Thoracic aorta (tissue), 2 donors: Measurements from ENCODE around the gene XNDC1N. TPM values are rescaled to one million over a fixed set of nuclear protein-coding genes. Genes with fewer than 3 reads are reported as not detected.

Source experiments
- ATAC-seq: fragments of 150-250 bp; one replicate; pipeline ENCODE4 v1.8.0; 2017; ENCODE audit warnings: low read depth; ENCODE audit not compliant: insufficient number of reproducible peaks, low FRiP score
- DNase-seq: peaks from one replicate; pipeline ENCODE4 v3.0.0-alpha.2; 2020; ENCODE audit warnings: low spot score
- H3K27ac ChIP-seq, 2 donors: fragments of 200-600 bp; sonication (generic); 1 replicate in 1 of 2; 2 replicates in 1 of 2; pipeline ENCODE4 v1.5.1; 2016; ENCODE audit warnings: mild to moderate bottlenecking in 2 of 2, moderate library complexity in 2 of 2
- H3K27me3 ChIP-seq: fragments of 200-600 bp; sonication (generic); replicated peaks from 2 replicates; pipeline ENCODE4 v1.6.0; 2016; ENCODE audit warnings: mild to moderate bottlenecking; ENCODE audit not compliant: insufficient read depth
- H3K36me3 ChIP-seq: fragments of 200-600 bp; sonication (generic); one replicate; pipeline ENCODE4 v1.5.1; 2016
- H3K4me1 ChIP-seq, 2 donors: fragments of 200-600 bp; sonication (generic); 1 replicate in 1 of 2; 2 replicates in 1 of 2; pipeline versions ENCODE4 v1.5.1 to v1.6.0; 2016; ENCODE audit warnings: low read depth in 2 of 2, mild to moderate bottlenecking in 1 of 2; ENCODE audit not compliant: control insufficient read depth in 1 of 2
- H3K4me3 ChIP-seq: fragments of 200-600 bp; sonication (generic); 2 replicates; pipeline ENCODE4 v1.5.1; 2016; ENCODE audit warnings: mild to moderate bottlenecking
- H3K9me3 ChIP-seq: fragments of 200-600 bp; sonication (generic); 2 replicates; pipeline ENCODE4 v1.5.1; 2016
- CTCF ChIP-seq: fragments of 200-600 bp; sonication (generic); IDR thresholded peaks from one replicate; pipeline ENCODE4 v1.5.1; 2019; ENCODE audit warnings: antibody characterized with exemption
- total RNA-seq, 2 donors: library from RNA; depleted of rRNA; stranded (reverse); fragments of >200 nt; gene quantifications; one replicate each; pipeline versions ENCODE4 v1.1.0 to v1.2.3, GENCODE V29; 2016

XNDC1N gene, protein sequence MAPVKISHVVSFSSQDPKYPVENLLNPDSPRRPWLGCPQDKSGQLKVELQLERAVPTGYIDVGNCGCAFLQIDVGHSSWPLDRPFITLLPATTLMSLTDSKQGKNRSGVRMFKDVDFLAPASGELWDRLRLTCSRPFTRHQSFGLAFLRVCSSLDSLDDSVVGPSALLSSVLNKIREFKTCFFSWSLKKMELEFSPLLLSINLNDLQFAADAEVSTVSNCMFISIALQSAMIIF
- total RNA-seq = 1 to 10 TPM; 6.0 to 7.7 TPM

DNA sequence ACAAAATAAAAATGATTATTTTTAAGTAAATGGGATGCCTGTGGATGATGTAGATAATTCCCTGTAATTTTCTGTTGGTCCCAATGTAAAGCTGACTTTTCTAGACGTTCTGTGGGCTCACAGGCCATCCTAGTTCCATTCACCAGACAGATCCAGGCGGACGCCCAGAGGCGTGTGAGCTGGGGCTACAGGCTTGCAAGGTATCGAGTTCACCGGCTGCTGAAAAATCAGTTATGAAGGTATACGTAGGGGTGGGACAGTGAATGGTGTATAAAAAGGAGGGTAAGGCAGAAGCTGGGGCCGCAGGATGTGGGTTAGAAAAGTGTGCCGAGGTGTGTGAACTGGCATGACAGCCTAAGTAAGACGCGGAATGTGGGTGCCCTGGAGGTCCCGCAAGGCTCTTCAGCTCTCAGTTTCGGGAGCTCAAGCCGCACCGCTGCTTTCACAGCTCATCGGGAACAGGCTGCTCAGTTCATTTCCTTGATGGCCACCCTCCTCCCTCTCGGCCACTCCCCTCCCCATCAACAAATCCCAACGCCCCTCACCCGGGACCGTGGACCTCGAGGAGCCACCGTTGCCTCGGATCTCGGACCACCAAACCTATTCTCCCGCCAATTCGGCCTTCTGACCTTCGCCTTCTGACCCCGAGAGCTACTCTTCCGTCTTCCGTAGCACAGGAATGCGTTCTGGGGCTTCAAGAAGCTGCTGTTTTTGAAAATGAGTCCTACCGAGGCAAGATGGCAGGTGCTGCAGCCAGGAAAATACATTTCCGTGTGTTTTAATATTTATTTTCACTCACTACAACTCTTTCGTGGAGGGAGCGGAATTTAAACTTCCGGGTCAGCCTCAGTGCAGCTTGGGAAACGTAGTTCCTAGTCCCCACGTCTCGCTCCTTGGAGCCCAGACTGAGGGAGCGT, at the start of gene XNDC1N:
Gene XNDC1N, minus strand, starts transcription at position 775 of the 917 bp plus-strand sequence. CDS start 5,241 bp downstream, outside the sequence.
- TF ChIP-seq CTCF = no peak
- H3K4me1 ChIP-seq = peaks cover 28 to 49% of the 10 kb centered on the region in 2 donors
- peak within 1 kb of the TSS; percentile 92 for H3K4me3 ChIP-seq
- peak within 1 kb of the TSS; percentile 86 to 89 for H3K27ac ChIP-seq
- H3K36me3 ChIP-seq = no peaks in the 10 kb centered on the region
- ATAC-seq = peak; percentile 95
- no peaks in the 10 kb centered on the region for H3K27me3 ChIP-seq
- DNase-seq = peak; percentile 7
- no peaks in the 10 kb centered on the region for H3K9me3 ChIP-seq

DNA sequence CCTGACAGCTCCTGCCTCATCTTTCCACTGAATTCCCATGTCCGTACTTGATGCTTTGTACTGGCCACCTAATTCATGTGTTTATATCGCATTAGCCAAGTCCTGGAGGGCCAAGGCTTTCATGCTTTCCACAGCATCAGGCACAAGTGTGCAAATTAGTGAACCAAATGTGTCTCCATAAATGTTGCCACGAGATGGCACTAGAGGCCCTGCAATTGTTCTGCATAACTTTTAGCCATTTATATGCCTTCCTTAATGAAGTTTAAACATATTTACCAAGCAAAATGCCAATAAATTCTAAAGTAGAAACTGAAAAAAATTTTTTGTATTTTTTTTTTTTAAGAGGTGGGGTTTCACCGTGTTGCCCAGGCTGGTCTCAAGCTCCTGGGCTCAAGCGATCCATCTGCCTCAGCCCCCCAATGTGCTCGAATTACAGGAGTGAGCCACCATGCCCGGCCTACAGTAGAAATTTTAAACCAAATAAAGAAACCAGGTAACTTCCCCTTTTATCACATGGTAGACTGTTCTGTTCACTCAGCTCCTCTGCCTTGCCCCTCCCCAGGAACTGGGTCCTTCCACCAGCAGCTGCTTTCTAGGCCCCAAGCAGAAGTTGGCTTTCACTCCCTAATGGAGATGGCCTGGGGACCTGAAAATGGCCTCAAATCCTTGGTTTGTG, 49.5 kb upstream of the XNDC1N start:
- no peak for DNase-seq
- ATAC-seq = peak; percentile 67
- Histone ChIP-seq H3K27ac (no peak overlapping the region), H3K4me1 (no peaks in the 10 kb centered on the region), H3K9me3 (no peaks in the 10 kb centered on the region), H3K27me3 (no peaks in the 10 kb centered on the region), H3K4me3 (no peak overlapping the region), H3K36me3 (peaks cover 7% of the 10 kb centered on the region)
- TF ChIP-seq CTCF = peak; percentile 76

- Histone ChIP-seq H3K4me1 (no peaks in the 10 kb centered on the region), H3K9me3 (no peaks in the 10 kb centered on the region), H3K4me3 (no peak overlapping the region), H3K27me3 (no peaks in the 10 kb centered on the region), H3K27ac (no peak overlapping the region), H3K36me3 (peaks cover 6% of the 10 kb centered on the region)
- DNase-seq (no peak), ATAC-seq (no peak)
- TF ChIP-seq CTCF = no peak
Measured at GRCh38 chr11:71977090-71977489, 48.7 kb upstream of the XNDC1N start.

- DNase-seq (no peak), ATAC-seq (no peak)
- peaks cover 2% of the 10 kb centered on the region for H3K36me3 ChIP-seq
- no peak overlapping the region for H3K4me3 ChIP-seq
- no peak overlapping the region for H3K27ac ChIP-seq
- no peak for TF ChIP-seq CTCF
- H3K27me3 ChIP-seq = no peaks in the 10 kb centered on the region
- no peaks in the 10 kb centered on the region for H3K4me1 ChIP-seq
- no peaks in the 10 kb centered on the region for H3K9me3 ChIP-seq
Measured at GRCh38 chr11:71976551-71976950, 48.2 kb upstream of the XNDC1N start.

GRCh38 chr11:71971680-71972079, 43.3 kb upstream of the XNDC1N start:
- DNase-seq (no peak), ATAC-seq (no peak)
- TF ChIP-seq CTCF = no peak
- H3K27ac ChIP-seq = no peak overlapping the region
- no peaks in the 10 kb centered on the region for H3K27me3 ChIP-seq
- H3K36me3 ChIP-seq = peaks cover 8% of the 10 kb centered on the region
- no peak overlapping the region for H3K4me3 ChIP-seq
- H3K9me3 ChIP-seq = no peaks in the 10 kb centered on the region
- H3K4me1 ChIP-seq = no peaks in the 10 kb centered on the region
